Astrocyte (in vitro differentiated cells and primary cell): ENCODE measurements around the gene ATP2B2. TPM values are rescaled to one million over a fixed set of nuclear protein-coding genes. Genes with fewer than 3 reads are reported as not detected.

Source experiments
- DNase-seq: peaks from one replicate; pipeline ENCODE4 v3.0.0-alpha.2; 2010; ENCODE audit warnings: low read depth
- FAIRE-seq: peaks from 2 replicates; lab custom pipeline; 2011; peaks lifted over from hg19 to GRCh38; lab: Jason Lieb, UNC
- H2AFZ ChIP-seq: 2 replicates; pipeline ENCODE4 v1.6.0; 2012; ENCODE audit warnings: low read depth, low read length, inconsistent platforms
- H3K27ac ChIP-seq: 2 replicates; pipeline ENCODE4 v1.5.1; 2011; ENCODE audit warnings: low read depth, low read length, inconsistent platforms
- H3K27me3 ChIP-seq: 2 replicates; pipeline ENCODE4 v1.6.0; 2011; ENCODE audit warnings: low read length, inconsistent platforms; ENCODE audit not compliant: insufficient read depth
- H3K36me3 ChIP-seq: 2 replicates; pipeline ENCODE4 v1.5.1; 2011; ENCODE audit warnings: low read length, inconsistent platforms; ENCODE audit not compliant: insufficient read depth
- H3K4me1 ChIP-seq: 2 replicates; pipeline ENCODE4 v1.5.1; 2011; ENCODE audit warnings: low read length, inconsistent platforms; ENCODE audit not compliant: insufficient read depth
- H3K4me2 ChIP-seq: 2 replicates; pipeline ENCODE4 v1.6.0; 2012; ENCODE audit warnings: low read length, inconsistent platforms
- H3K4me3 ChIP-seq: 2 replicates; pipeline ENCODE4 v1.5.1; 2011; ENCODE audit warnings: low read depth, mild to moderate bottlenecking, low read length, inconsistent platforms; ENCODE audit not compliant: insufficient read depth
- H3K79me2 ChIP-seq: 2 replicates; pipeline ENCODE4 v1.6.0; 2012; ENCODE audit warnings: mild to moderate bottlenecking, low read length, inconsistent platforms; ENCODE audit not compliant: insufficient read depth
- H3K9ac ChIP-seq: 2 replicates; pipeline ENCODE4 v1.6.0; 2012; ENCODE audit warnings: mild to moderate bottlenecking, low read length, inconsistent platforms
- H3K9me3 ChIP-seq: 2 replicates; pipeline ENCODE4 v1.5.1; 2012; ENCODE audit warnings: low read depth, mild to moderate bottlenecking, low read length, inconsistent platforms; ENCODE audit not compliant: insufficient read depth
- H4K20me1 ChIP-seq: 2 replicates; pipeline ENCODE4 v1.6.0; 2012; ENCODE audit warnings: low read length, inconsistent platforms; ENCODE audit not compliant: insufficient read depth
- H3K27ac Mint-ChIP-seq: one replicate; pipeline ENCODE4 v1.8.0; 2021; ENCODE audit warnings: mild to moderate bottlenecking, mixed read lengths; ENCODE audit not compliant: unreplicated experiment
- H3K27me3 Mint-ChIP-seq: one replicate; pipeline ENCODE4 v1.8.0; 2021; ENCODE audit warnings: low read depth, mixed read lengths; ENCODE audit not compliant: unreplicated experiment
- H3K36me3 Mint-ChIP-seq: one replicate; pipeline ENCODE4 v1.8.0; 2021; ENCODE audit warnings: low read depth, mixed read lengths; ENCODE audit not compliant: unreplicated experiment
- H3K4me1 Mint-ChIP-seq: one replicate; pipeline ENCODE4 v1.8.0; 2021; ENCODE audit warnings: low read depth, mixed read lengths; ENCODE audit not compliant: unreplicated experiment
- H3K4me3 Mint-ChIP-seq: one replicate; pipeline ENCODE4 v1.8.0; 2021; ENCODE audit warnings: mild to moderate bottlenecking, moderate library complexity, mixed read lengths; ENCODE audit not compliant: unreplicated experiment
- H3K9me3 Mint-ChIP-seq: one replicate; pipeline ENCODE4 v1.8.0; 2021; ENCODE audit warnings: mild to moderate bottlenecking, mixed read lengths; ENCODE audit not compliant: unreplicated experiment
- EZH2 ChIP-seq: IDR thresholded peaks from 2 replicates; pipeline ENCODE4 v1.6.1; 2012; ENCODE audit warnings: mild to moderate bottlenecking, low read length, inconsistent platforms; ENCODE audit not compliant: insufficient read depth
- total RNA-seq: library from RNA; stranded (reverse); gene quantifications from 2 replicates; pipeline ENCODE4 v1.2.1, GENCODE V29; 2021
- TF ChIP-seq, protein P1 (sequence below): IDR thresholded peaks from 2 replicates; pipeline ENCODE4 v1.5.1; 2011; ENCODE audit warnings: low read depth, mild to moderate bottlenecking, inconsistent platforms, low read length, moderate library complexity; ENCODE audit not compliant: insufficient read depth

Gene ATP2B2
- total RNA-seq, 1 donor from 2014 or later = 0.05 TPM

DNA sequence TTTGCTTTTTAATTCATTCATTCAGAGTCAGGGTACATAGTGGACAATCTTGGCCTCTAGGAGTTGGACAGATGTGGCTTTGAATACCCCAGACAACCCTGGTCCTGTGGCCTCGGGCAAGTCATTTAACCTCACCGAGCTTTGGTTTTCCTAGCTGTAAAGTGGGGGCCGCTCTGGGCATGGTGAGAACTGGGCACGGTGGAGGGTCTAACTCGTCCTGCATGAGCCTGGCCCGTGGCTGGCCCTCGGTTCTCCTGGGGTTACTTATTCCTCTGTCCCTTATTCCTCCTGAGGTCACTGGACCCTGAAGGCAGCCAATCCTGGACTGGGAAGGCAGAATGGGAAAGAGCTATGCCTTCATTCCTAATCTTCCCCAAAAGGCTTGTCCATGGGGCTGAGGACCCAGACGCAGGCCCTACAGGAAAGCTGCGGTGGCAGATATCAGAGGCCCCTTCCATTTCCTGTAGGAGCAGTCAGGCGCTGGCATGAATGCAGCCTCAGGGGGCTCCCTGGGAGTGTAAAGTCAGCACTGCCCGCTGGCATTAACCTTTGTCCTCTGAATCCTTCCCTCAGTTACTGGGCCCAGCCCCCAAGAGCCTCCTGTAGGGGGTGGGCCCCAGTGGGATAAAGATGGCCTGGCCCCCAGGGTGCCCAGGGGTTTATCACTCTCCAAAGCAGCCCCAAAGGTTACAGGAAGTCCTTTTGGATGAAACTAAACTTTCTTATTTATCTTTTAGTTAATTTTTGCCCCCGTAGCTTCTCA is 166.6 kb downstream of the ATP2B2 start:
- H3K27me3 Mint-ChIP-seq = peaks cover 58% of the 10 kb centered on the region
- Histone ChIP-seq H3K4me1 (no peaks in the 10 kb centered on the region), H3K4me3 (no peak overlapping the region), H3K27ac (no peak overlapping the region), H3K4me2 (no peak overlapping the region), H3K36me3 (no peaks in the 10 kb centered on the region), H2AFZ (no peak overlapping the region), H4K20me1 (no peaks in the 10 kb centered on the region), H3K9ac (no peak overlapping the region), H3K27me3 (no peaks in the 10 kb centered on the region), H3K9me3 (no peaks in the 10 kb centered on the region), H3K79me2 (no peaks in the 10 kb centered on the region)
- TF ChIP-seq, protein P1, sequence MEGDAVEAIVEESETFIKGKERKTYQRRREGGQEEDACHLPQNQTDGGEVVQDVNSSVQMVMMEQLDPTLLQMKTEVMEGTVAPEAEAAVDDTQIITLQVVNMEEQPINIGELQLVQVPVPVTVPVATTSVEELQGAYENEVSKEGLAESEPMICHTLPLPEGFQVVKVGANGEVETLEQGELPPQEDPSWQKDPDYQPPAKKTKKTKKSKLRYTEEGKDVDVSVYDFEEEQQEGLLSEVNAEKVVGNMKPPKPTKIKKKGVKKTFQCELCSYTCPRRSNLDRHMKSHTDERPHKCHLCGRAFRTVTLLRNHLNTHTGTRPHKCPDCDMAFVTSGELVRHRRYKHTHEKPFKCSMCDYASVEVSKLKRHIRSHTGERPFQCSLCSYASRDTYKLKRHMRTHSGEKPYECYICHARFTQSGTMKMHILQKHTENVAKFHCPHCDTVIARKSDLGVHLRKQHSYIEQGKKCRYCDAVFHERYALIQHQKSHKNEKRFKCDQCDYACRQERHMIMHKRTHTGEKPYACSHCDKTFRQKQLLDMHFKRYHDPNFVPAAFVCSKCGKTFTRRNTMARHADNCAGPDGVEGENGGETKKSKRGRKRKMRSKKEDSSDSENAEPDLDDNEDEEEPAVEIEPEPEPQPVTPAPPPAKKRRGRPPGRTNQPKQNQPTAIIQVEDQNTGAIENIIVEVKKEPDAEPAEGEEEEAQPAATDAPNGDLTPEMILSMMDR = no peak
- no peak for TF ChIP-seq EZH2
- no peak overlapping the region for H3K4me3 Mint-ChIP-seq
- no peak overlapping the region for H3K27ac Mint-ChIP-seq
- H3K9me3 Mint-ChIP-seq = no peaks in the 10 kb centered on the region
- no peaks in the 10 kb centered on the region for H3K36me3 Mint-ChIP-seq
- no peak for FAIRE-seq
- peaks cover 2% of the 10 kb centered on the region for H3K4me1 Mint-ChIP-seq
- no peak for DNase-seq

DNA sequence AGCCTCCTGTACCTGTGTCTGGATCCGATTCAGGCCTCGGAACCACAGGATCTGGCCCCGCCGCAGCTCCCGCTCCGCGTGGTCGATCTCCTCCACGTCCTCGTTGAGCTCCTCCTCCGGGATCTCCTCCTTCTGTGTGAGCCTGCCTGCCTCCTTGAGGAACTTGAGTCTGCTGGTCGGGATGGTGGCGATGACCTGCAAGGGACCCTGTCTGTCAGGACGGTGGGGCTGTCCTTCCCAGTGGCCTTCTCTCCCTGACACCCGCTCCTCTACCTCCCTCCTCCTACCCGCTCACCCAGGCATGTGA is 167.3 kb downstream of the ATP2B2 start:
- no peaks in the 10 kb centered on the region for H3K9me3 ChIP-seq
- Mint-ChIP-seq H3K4me1 (peaks cover 2% of the 10 kb centered on the region), H3K4me3 (no peak overlapping the region), H3K27ac (no peak overlapping the region), H3K36me3 (no peaks in the 10 kb centered on the region), H3K27me3 (peaks cover 58% of the 10 kb centered on the region), H3K9me3 (no peaks in the 10 kb centered on the region)
- H2AFZ ChIP-seq = no peak overlapping the region
- H3K4me1 ChIP-seq = no peaks in the 10 kb centered on the region
- no peak for FAIRE-seq
- no peaks in the 10 kb centered on the region for H3K27me3 ChIP-seq
- H3K4me3 ChIP-seq = no peak overlapping the region
- H3K27ac ChIP-seq = no peak overlapping the region
- H3K36me3 ChIP-seq = no peaks in the 10 kb centered on the region
- H3K4me2 ChIP-seq = no peak overlapping the region
- TF ChIP-seq EZH2 = no peak
- TF ChIP-seq, protein P1 = no peak
- no peak for DNase-seq
- no peaks in the 10 kb centered on the region for H4K20me1 ChIP-seq
- H3K79me2 ChIP-seq = no peaks in the 10 kb centered on the region
- H3K9ac ChIP-seq = no peak overlapping the region

DNA sequence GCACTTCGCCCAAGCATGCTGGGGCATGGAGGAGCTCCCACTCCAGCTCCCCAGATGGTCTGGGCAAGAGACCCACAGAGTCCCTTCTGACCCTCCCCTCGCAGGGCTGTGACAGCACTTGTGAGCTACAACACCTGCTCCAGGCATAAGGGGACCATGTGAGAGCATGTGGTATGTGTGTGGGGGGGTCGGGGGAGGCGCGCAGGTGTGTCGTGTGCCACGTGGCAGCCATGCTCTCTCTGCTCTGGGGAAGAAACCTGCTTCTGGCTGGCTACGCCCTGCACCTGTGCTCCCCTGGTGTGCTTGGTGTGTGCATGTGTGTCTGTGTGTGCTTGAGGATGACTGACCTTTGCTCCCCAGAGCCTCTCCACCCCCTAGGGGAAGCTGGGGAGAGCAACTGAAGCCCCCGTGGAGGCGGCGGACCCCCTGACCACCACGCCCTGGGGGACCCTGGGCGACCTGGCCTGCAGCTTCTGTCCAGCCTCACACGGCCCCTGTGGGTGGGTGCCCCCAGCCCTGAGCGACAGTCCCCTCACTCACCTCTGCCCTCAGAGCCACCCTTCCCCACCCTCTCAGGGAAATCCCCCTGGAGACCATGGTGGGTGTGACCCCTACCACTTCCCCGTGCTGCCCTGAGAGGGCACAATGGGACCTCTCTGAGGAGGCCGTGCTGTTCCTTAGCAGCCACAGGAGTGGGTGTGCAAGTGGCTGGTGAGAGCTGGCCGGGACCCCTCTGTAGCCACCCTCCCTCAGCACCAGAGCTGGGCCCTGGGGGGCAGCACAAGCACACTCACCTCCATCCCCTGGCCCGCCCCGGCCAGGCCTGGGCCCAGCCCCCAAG is 167.8 kb downstream of the ATP2B2 start:
- H3K4me3 Mint-ChIP-seq = no peak overlapping the region
- Histone ChIP-seq H4K20me1 (no peaks in the 10 kb centered on the region), H3K4me1 (no peaks in the 10 kb centered on the region), H3K9me3 (no peaks in the 10 kb centered on the region), H3K36me3 (no peaks in the 10 kb centered on the region), H2AFZ (no peak overlapping the region), H3K27ac (no peak overlapping the region), H3K9ac (no peak overlapping the region), H3K79me2 (no peaks in the 10 kb centered on the region), H3K27me3 (no peaks in the 10 kb centered on the region), H3K4me3 (no peak overlapping the region), H3K4me2 (no peak overlapping the region)
- FAIRE-seq (no peak), DNase-seq (no peak)
- peaks cover 58% of the 10 kb centered on the region for H3K27me3 Mint-ChIP-seq
- no peaks in the 10 kb centered on the region for H3K9me3 Mint-ChIP-seq
- TF ChIP-seq EZH2 = no peak
- TF ChIP-seq, protein P1 = no peak
- peaks cover 2% of the 10 kb centered on the region for H3K4me1 Mint-ChIP-seq
- no peaks in the 10 kb centered on the region for H3K36me3 Mint-ChIP-seq
- no peak overlapping the region for H3K27ac Mint-ChIP-seq
